ENCODE results near the gene EPHX1. TPM values are rescaled to one million over a fixed set of nuclear protein-coding genes. Genes with fewer than 3 reads are reported as not detected.

EPHX1 gene
- total and polyA plus RNA-seq, 4 donors: 93.8 to 1,448 (median 204) TPM

GRCh38 chr1:225813214-225813964 lies 3.5 kb downstream of the EPHX1 start:
- TF ChIP-seq, protein P1, sequence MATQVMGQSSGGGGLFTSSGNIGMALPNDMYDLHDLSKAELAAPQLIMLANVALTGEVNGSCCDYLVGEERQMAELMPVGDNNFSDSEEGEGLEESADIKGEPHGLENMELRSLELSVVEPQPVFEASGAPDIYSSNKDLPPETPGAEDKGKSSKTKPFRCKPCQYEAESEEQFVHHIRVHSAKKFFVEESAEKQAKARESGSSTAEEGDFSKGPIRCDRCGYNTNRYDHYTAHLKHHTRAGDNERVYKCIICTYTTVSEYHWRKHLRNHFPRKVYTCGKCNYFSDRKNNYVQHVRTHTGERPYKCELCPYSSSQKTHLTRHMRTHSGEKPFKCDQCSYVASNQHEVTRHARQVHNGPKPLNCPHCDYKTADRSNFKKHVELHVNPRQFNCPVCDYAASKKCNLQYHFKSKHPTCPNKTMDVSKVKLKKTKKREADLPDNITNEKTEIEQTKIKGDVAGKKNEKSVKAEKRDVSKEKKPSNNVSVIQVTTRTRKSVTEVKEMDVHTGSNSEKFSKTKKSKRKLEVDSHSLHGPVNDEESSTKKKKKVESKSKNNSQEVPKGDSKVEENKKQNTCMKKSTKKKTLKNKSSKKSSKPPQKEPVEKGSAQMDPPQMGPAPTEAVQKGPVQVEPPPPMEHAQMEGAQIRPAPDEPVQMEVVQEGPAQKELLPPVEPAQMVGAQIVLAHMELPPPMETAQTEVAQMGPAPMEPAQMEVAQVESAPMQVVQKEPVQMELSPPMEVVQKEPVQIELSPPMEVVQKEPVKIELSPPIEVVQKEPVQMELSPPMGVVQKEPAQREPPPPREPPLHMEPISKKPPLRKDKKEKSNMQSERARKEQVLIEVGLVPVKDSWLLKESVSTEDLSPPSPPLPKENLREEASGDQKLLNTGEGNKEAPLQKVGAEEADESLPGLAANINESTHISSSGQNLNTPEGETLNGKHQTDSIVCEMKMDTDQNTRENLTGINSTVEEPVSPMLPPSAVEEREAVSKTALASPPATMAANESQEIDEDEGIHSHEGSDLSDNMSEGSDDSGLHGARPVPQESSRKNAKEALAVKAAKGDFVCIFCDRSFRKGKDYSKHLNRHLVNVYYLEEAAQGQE (IDR thresholded peaks at IDR 0.05): peak; percentile 74
- TF ChIP-seq, protein P2, sequence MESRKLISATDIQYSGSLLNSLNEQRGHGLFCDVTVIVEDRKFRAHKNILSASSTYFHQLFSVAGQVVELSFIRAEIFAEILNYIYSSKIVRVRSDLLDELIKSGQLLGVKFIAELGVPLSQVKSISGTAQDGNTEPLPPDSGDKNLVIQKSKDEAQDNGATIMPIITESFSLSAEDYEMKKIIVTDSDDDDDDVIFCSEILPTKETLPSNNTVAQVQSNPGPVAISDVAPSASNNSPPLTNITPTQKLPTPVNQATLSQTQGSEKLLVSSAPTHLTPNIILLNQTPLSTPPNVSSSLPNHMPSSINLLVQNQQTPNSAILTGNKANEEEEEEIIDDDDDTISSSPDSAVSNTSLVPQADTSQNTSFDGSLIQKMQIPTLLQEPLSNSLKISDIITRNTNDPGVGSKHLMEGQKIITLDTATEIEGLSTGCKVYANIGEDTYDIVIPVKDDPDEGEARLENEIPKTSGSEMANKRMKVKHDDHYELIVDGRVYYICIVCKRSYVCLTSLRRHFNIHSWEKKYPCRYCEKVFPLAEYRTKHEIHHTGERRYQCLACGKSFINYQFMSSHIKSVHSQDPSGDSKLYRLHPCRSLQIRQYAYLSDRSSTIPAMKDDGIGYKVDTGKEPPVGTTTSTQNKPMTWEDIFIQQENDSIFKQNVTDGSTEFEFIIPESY (IDR thresholded peaks at IDR 0.05): peak; percentile 95
- TF ChIP-seq NR2F2 (IDR thresholded peaks at IDR 0.05) (peak; percentile 96), ATF3 (IDR thresholded peaks at IDR 0.05) (peak; percentile 47), SP1 (IDR thresholded peaks at IDR 0.05) (peak; percentile 96), JUND (IDR thresholded peaks at IDR 0.05) (peak; percentile 81 to 89), YY1 (IDR thresholded peaks at IDR 0.05) (peak; percentile 96), CTCF (IDR thresholded peaks at IDR 0.05; ENCODE audit: low read depth, low read length, missing input control) (no peak), EGR1 (IDR thresholded peaks at IDR 0.05; ENCODE audit: low read depth in 2 of 2) (peak; percentile 60 to 95), FOXA2 (IDR thresholded peaks at IDR 0.05) (peak; percentile 96), HNF4A (conservative IDR thresholded peaks at IDR 0.05) (peak; percentile 90 to 95), FOXA1 (IDR thresholded peaks at IDR 0.05) (peak; percentile 88), HNF4G (IDR thresholded peaks at IDR 0.05) (peak; percentile 62), TAF1 (conservative IDR thresholded peaks at IDR 0.05) (no peak), RAD21 (IDR thresholded peaks at IDR 0.05) (peak; percentile 45 to 63), RXRA (IDR thresholded peaks at IDR 0.05) (peak; percentile 99), GABPA (IDR thresholded peaks at IDR 0.05 in 1 of 2, conservative IDR thresholded peaks at IDR 0.05 in 1 of 2) (peak in 1 of 2 donors; percentile 62)
- TF ChIP-seq, protein P3, sequence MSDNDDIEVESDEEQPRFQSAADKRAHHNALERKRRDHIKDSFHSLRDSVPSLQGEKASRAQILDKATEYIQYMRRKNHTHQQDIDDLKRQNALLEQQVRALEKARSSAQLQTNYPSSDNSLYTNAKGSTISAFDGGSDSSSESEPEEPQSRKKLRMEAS (IDR thresholded peaks at IDR 0.05): peak; percentile 97
- H3K4me1 ChIP-seq (ENCODE audit: control insufficient read depth in 4 of 4, insufficient read depth in 4 of 4, low read length in 3 of 4): peaks cover 33 to 69% (median 64%) of the 10 kb centered on the region in 4 donors
- no peaks in the 10 kb centered on the region for H3K27me3 ChIP-seq (ENCODE audit: control insufficient read depth in 4 of 4, insufficient read depth in 4 of 4, low read length in 3 of 4)
- H3K36me3 ChIP-seq (ENCODE audit: control insufficient read depth in 4 of 4, insufficient read depth in 3 of 4, low read depth in 1 of 4, low read length in 3 of 4): no peaks in the 10 kb centered on the region
- H3K9ac ChIP-seq (ENCODE audit: low read depth in 1 of 2, low read length in 2 of 2): peak overlapping the region in 1 of 2 donors; percentile 51
- no peak overlapping the region for H3K4me3 ChIP-seq (ENCODE audit: low read depth in 1 of 3, low read length in 3 of 3)
- peak; percentile 71 for DNase-seq (ENCODE audit: low spot score)
- H3K9me3 ChIP-seq (ENCODE audit: control insufficient read depth in 4 of 4, low read length in 3 of 4): no peaks in the 10 kb centered on the region
- H3K27ac ChIP-seq (ENCODE audit: low read depth in 1 of 2, low read length in 2 of 2): peak overlapping the region; percentile 75 to 93
- WGBS: 5% methylated on average over 10 of the region's 10 CpGs

Data from liver (tissue), 9 donors.